Endodermal cell (in vitro differentiated cells): ENCODE results near the gene PPAN. TPM values are rescaled to one million over a fixed set of nuclear protein-coding genes. Genes with fewer than 3 reads are reported as not detected.

ENCODE experiments used
- DNase-seq: peaks from one replicate; pipeline ENCODE4 v3.0.0-alpha.2; 2017
- H3K27ac ChIP-seq: 2 replicates; pipeline ENCODE4 v1.5.1; 2013; ENCODE audit warnings: mild to moderate bottlenecking, low read depth, low read length, moderate library complexity
- H3K27me3 ChIP-seq: 2 replicates; pipeline ENCODE4 v1.6.1; 2013; ENCODE audit warnings: mild to moderate bottlenecking, low read length, moderate library complexity; ENCODE audit not compliant: insufficient read depth, control insufficient read depth, poor library complexity, severe bottlenecking
- H3K36me3 ChIP-seq: 2 replicates; pipeline ENCODE4 v1.7.0; 2013; ENCODE audit warnings: mild to moderate bottlenecking, low read length, moderate library complexity; ENCODE audit not compliant: control insufficient read depth, insufficient read depth
- H3K4me1 ChIP-seq: one replicate; pipeline ENCODE4 v1.7.0; 2013; ENCODE audit warnings: low read length; ENCODE audit not compliant: control insufficient read depth, insufficient read depth
- H3K4me3 ChIP-seq: 2 replicates; pipeline ENCODE4 v1.5.1; 2013; ENCODE audit warnings: mild to moderate bottlenecking, low read length, moderate library complexity
- H3K9ac ChIP-seq: 2 replicates; pipeline ENCODE4 v1.6.1; 2013; ENCODE audit warnings: mild to moderate bottlenecking, low read length, moderate library complexity; ENCODE audit not compliant: poor library complexity, severe bottlenecking; ENCODE audit errors: extremely low read depth
- H3K9me3 ChIP-seq: 2 replicates; pipeline ENCODE4 v1.6.1; 2013; ENCODE audit warnings: mild to moderate bottlenecking, low read length, moderate library complexity; ENCODE audit not compliant: control insufficient read depth
- H3K27ac Mint-ChIP-seq: 2 replicates; pipeline ENCODE4 v1.8.0; 2020; ENCODE audit warnings: mixed read lengths
- H3K27me3 Mint-ChIP-seq: 2 replicates; pipeline ENCODE4 v1.8.0; 2021; ENCODE audit warnings: mild to moderate bottlenecking, mixed read lengths; ENCODE audit not compliant: insufficient read depth
- H3K36me3 Mint-ChIP-seq: 2 replicates; pipeline ENCODE4 v1.8.0; 2020; ENCODE audit warnings: low read depth, mixed read lengths
- H3K4me1 Mint-ChIP-seq: 2 replicates; pipeline ENCODE4 v1.8.0; 2020; ENCODE audit warnings: mixed read lengths
- H3K4me3 Mint-ChIP-seq: 2 replicates; pipeline ENCODE4 v1.8.0; 2020; ENCODE audit warnings: mild to moderate bottlenecking, moderate library complexity, mixed read lengths
- H3K9me3 Mint-ChIP-seq: 2 replicates; pipeline ENCODE4 v1.8.0; 2020; ENCODE audit warnings: mild to moderate bottlenecking, mixed read lengths
- CTCF ChIP-seq: fragments of 200-600 bp; sonication (generic); conservative IDR thresholded peaks from 2 replicates; pipeline ENCODE4 v1.5.0; 2021; ENCODE audit warnings: antibody characterized with exemption, mild to moderate bottlenecking
- WGBS, 2 experiments: methylation state at CpG; one replicate each; pipeline versions ENCODE4 v1.1.5 to v1.1.7; 2013; ENCODE audit warnings: missing lambda C conversion rate in 2 of 2, mixed read lengths in 1 of 2; ENCODE audit not compliant: insufficient coverage in 1 of 2, insufficient read length in 1 of 2; 5-methylcytosine and 5-hydroxymethylcytosine counted together
- total RNA-seq, 2 donors: library from RNA; stranded (reverse); fragmentation: NEBNext Ultra II Directional in 1 of 2; extraction: Animal tissue kit (Norgen Biotek cat#: 25700) in 1 of 2; gene quantifications; 2 replicates in 1 of 2; 3 replicates in 1 of 2; pipeline ENCODE4 v1.2.1, GENCODE V29; 2021

The PPAN gene
- total RNA-seq, 2 donors from 2014 or later = 40.3 to 54.0 TPM

GRCh38 chr19:10069046-10069445 lies 37.1 kb upstream of the PPAN start:
- no peak for TF ChIP-seq CTCF
- Mint-ChIP-seq H3K4me3 (no peak overlapping the region), H3K4me1 (no peaks in the 10 kb centered on the region), H3K36me3 (no peaks in the 10 kb centered on the region), H3K9me3 (peaks cover 9% of the 10 kb centered on the region), H3K27me3 (peaks cover 31% of the 10 kb centered on the region), H3K27ac (no peak overlapping the region)
- Histone ChIP-seq H3K9me3 (no peaks in the 10 kb centered on the region), H3K4me1 (no peaks in the 10 kb centered on the region), H3K27ac (no peak overlapping the region), H3K36me3 (no peaks in the 10 kb centered on the region), H3K9ac (no peak overlapping the region), H3K4me3 (no peak overlapping the region), H3K27me3 (no peaks in the 10 kb centered on the region)
- DNase-seq = no peak
- WGBS, 2 experiments = 76 to 84% methylated on average over 5 to 6 of the region's 6 CpGs

- DNase-seq = peak; percentile 82
These were observed 35.3 kb upstream of the PPAN start for GRCh38 chr19:10070730-10071446.

GRCh38 chr19:10074153-10074552 lies 32.0 kb upstream of the PPAN start:
- TF ChIP-seq CTCF = peak; percentile 55
- Histone ChIP-seq H3K36me3 (no peaks in the 10 kb centered on the region), H3K9ac (no peak overlapping the region), H3K27me3 (peaks cover 11% of the 10 kb centered on the region), H3K9me3 (no peaks in the 10 kb centered on the region), H3K4me1 (no peaks in the 10 kb centered on the region), H3K4me3 (no peak overlapping the region), H3K27ac (no peak overlapping the region)
- no peaks in the 10 kb centered on the region for H3K36me3 Mint-ChIP-seq
- H3K27ac Mint-ChIP-seq = no peak overlapping the region
- no peak for DNase-seq
- H3K4me1 Mint-ChIP-seq = no peaks in the 10 kb centered on the region
- peaks cover 15% of the 10 kb centered on the region for H3K9me3 Mint-ChIP-seq
- WGBS, 2 experiments = 67 to 70% methylated on average over 2 of the region's 2 CpGs
- no peak overlapping the region for H3K4me3 Mint-ChIP-seq
- peaks cover 32% of the 10 kb centered on the region for H3K27me3 Mint-ChIP-seq

More at GRCh38 chr19:10070730-10071446, 35.3 kb upstream of the PPAN start:
- Mint-ChIP-seq H3K27me3 (peaks cover 22% of the 10 kb centered on the region), H3K36me3 (no peaks in the 10 kb centered on the region), H3K9me3 (peaks cover 15% of the 10 kb centered on the region), H3K4me1 (no peaks in the 10 kb centered on the region), H3K27ac (no peak overlapping the region), H3K4me3 (no peak overlapping the region)
- Histone ChIP-seq H3K27me3 (peaks cover under 1% of the 10 kb centered on the region), H3K9me3 (no peaks in the 10 kb centered on the region), H3K36me3 (no peaks in the 10 kb centered on the region), H3K9ac (no peak overlapping the region), H3K27ac (no peak overlapping the region), H3K4me1 (no peaks in the 10 kb centered on the region), H3K4me3 (no peak overlapping the region)
- 88 to 93% methylated on average over 21 to 22 of the region's 22 CpGs for WGBS, 2 experiments
- no peak for TF ChIP-seq CTCF
